ENCODE results near the gene PLEKHA7. TPM values are rescaled to one million over a fixed set of nuclear protein-coding genes. Genes with fewer than 3 reads are reported as not detected.

Gene PLEKHA7
- total RNA-seq, 1 donor from 2014 or later = 0.92 TPM

GRCh38 chr11:16737818-16738192 is 276.4 kb downstream of the PLEKHA7 start:
- H3K36me3 Mint-ChIP-seq (ENCODE audit: low read depth) = peaks cover 2% of the 10 kb centered on the region
- no peak overlapping the region for H3K27ac Mint-ChIP-seq (ENCODE audit: unreplicated experiment)
- no peak overlapping the region for H3K4me3 Mint-ChIP-seq (ENCODE audit: unreplicated experiment)
- no peak for DNase-seq (ENCODE audit: low spot score)
- peaks cover 16% of the 10 kb centered on the region for H3K4me1 Mint-ChIP-seq (ENCODE audit: low read depth)
- no peak for TF ChIP-seq CTCF (IDR thresholded peaks at IDR 0.05)
- peaks cover 2% of the 10 kb centered on the region for H3K9me3 Mint-ChIP-seq (ENCODE audit: low read depth)
- no peaks in the 10 kb centered on the region for H3K27me3 Mint-ChIP-seq (ENCODE audit: low read depth)

Other genes with a start within 250 kb of the PLEKHA7 start
- 633 to 798 TPM (median 644 TPM) in 3 replicates for gene RPS13, start 63.3 kb upstream of the PLEKHA7 start, total RNA-seq
- gene PIK3C2A, start 193.6 kb upstream of the PLEKHA7 start, total RNA-seq = 57.0 to 60.4 TPM (median 59.4 TPM) in 3 replicates

Measured in chondrocyte (in vitro differentiated cells).